CD14-positive monocyte (primary cell): ENCODE data around the gene PSMB5. TPM values are rescaled to one million over a fixed set of nuclear protein-coding genes. Genes with fewer than 3 reads are reported as not detected.
"Not testable (repeated sequence)": the region's sequence is repeated elsewhere in the genome, so short reads cannot be mapped to it uniquely, and the experiment has no call there.

Experiments used
- DNase-seq, 3 donors: peaks; one replicate each; pipeline ENCODE4 v3.0.0-alpha.2; 2011 to 2022
- H2AFZ ChIP-seq: 2 replicates; pipeline ENCODE4 v1.6.0; 2012; ENCODE audit warnings: mild to moderate bottlenecking, low read depth, low read length, inconsistent platforms; ENCODE audit not compliant: insufficient read depth, poor library complexity, severe bottlenecking
- H3K27ac ChIP-seq, 2 donors: 1 replicate in 1 of 2; 2 replicates in 1 of 2; pipeline ENCODE4 v1.5.1; 2012 to 2013; ENCODE audit warnings: low read length in 2 of 2, control low read depth in 1 of 2, inconsistent platforms in 1 of 2, low read depth in 1 of 2, mild to moderate bottlenecking in 1 of 2
- H3K27me3 ChIP-seq, 2 donors: one replicate each; pipeline versions ENCODE4 v1.6.0 to v1.6.1; 2011 to 2013; ENCODE audit warnings: low read length in 2 of 2; ENCODE audit not compliant: control insufficient read depth in 2 of 2, insufficient read depth in 2 of 2
- H3K36me3 ChIP-seq, 2 donors: replicated peaks in 1 of 2; 1 replicate in 1 of 2; 2 replicates in 1 of 2; pipeline versions ENCODE4 v1.5.1 to v1.6.1; 2012 to 2013; ENCODE audit warnings: low read length in 2 of 2, control low read depth in 1 of 2, inconsistent platforms in 1 of 2, mild to moderate bottlenecking in 1 of 2; ENCODE audit not compliant: insufficient read depth in 2 of 2, control insufficient read depth in 1 of 2
- H3K4me1 ChIP-seq, 2 donors: 1 replicate in 1 of 2; 2 replicates in 1 of 2; pipeline versions ENCODE4 v1.5.1 to v1.6.1; 2012 to 2013; ENCODE audit warnings: low read length in 2 of 2, control low read depth in 1 of 2, inconsistent platforms in 1 of 2, mild to moderate bottlenecking in 1 of 2, moderate library complexity in 1 of 2; ENCODE audit not compliant: insufficient read depth in 2 of 2, control insufficient read depth in 1 of 2
- H3K4me2 ChIP-seq: replicated peaks from 2 replicates; pipeline ENCODE3; 2012; ENCODE audit warnings: low read length, moderate library complexity, mild to moderate bottlenecking; ENCODE audit not compliant: poor library complexity, severe bottlenecking; ENCODE audit errors: extremely low read depth
- H3K4me3 ChIP-seq, 3 experiments: fragments of 200-600 bp in 1 of 3; sonication (generic) in 1 of 3; replicated peaks in 1 of 3; 1 replicate in 2 of 3; 2 replicates in 1 of 3; pipeline ENCODE4 v1.5.1; 2011 to 2013; ENCODE audit warnings: low read length in 3 of 3, mild to moderate bottlenecking in 3 of 3, control low read depth in 2 of 3, low read depth in 2 of 3, inconsistent platforms in 1 of 3, moderate library complexity in 1 of 3
- H3K79me2 ChIP-seq: 2 replicates; pipeline ENCODE4 v1.6.0; 2012; ENCODE audit warnings: mild to moderate bottlenecking, control low read depth, inconsistent platforms, low read length, moderate library complexity; ENCODE audit not compliant: insufficient read depth
- H3K9ac ChIP-seq: 2 replicates; pipeline ENCODE4 v1.6.0; 2017; ENCODE audit warnings: low read length, mild to moderate bottlenecking; ENCODE audit not compliant: insufficient read depth, poor library complexity, severe bottlenecking
- H3K9me3 ChIP-seq, 2 donors: replicated peaks in 1 of 2; 1 replicate in 1 of 2; 2 replicates in 1 of 2; pipeline versions ENCODE4 v1.5.1 to v1.6.1; 2012 to 2013; ENCODE audit warnings: low read length in 2 of 2, control low read depth in 1 of 2; ENCODE audit not compliant: control insufficient read depth in 1 of 2, insufficient read depth in 1 of 2
- H4K20me1 ChIP-seq: 2 replicates; pipeline ENCODE4 v1.6.0; 2012; ENCODE audit warnings: mild to moderate bottlenecking, low read length, control low read depth, moderate library complexity; ENCODE audit not compliant: insufficient read depth
- H3K27ac Mint-ChIP-seq, 7 donors: one replicate each; pipeline ENCODE4 v1.8.0; 2020; ENCODE audit warnings: mild to moderate bottlenecking in 7 of 7, mixed read lengths in 7 of 7, moderate library complexity in 6 of 7, inconsistent platforms in 2 of 7
- H3K27me3 Mint-ChIP-seq, 3 donors: one replicate each; pipeline ENCODE4 v1.8.0; 2021 to 2022; ENCODE audit warnings: low read depth in 3 of 3, mild to moderate bottlenecking in 3 of 3, mixed read lengths in 3 of 3, moderate library complexity in 3 of 3, inconsistent platforms in 1 of 3
- H3K36me3 Mint-ChIP-seq, 2 donors: one replicate each; pipeline ENCODE4 v1.8.0; 2020; ENCODE audit warnings: mixed read lengths in 2 of 2, inconsistent platforms in 1 of 2, mild to moderate bottlenecking in 1 of 2
- H3K4me1 Mint-ChIP-seq: one replicate; pipeline ENCODE4 v1.8.0; 2020; ENCODE audit warnings: mild to moderate bottlenecking, mixed read lengths
- H3K4me3 Mint-ChIP-seq, 2 donors: one replicate each; pipeline ENCODE4 v1.8.0; 2020; ENCODE audit warnings: mild to moderate bottlenecking in 2 of 2, mixed read lengths in 2 of 2, moderate library complexity in 1 of 2
- H3K9me3 Mint-ChIP-seq, 7 donors: one replicate each; pipeline ENCODE4 v1.8.0; 2020 to 2022; ENCODE audit warnings: mixed read lengths in 7 of 7, mild to moderate bottlenecking in 6 of 7, moderate library complexity in 6 of 7, inconsistent platforms in 2 of 7
- CTCF ChIP-seq: fragments of 200-600 bp; IDR thresholded peaks from one replicate; pipeline ENCODE4 v1.8.0; 2022; ENCODE audit warnings: antibody characterized with exemption, mild to moderate bottlenecking
- WGBS: methylation state at CpG from one replicate; pipeline ENCODE4 v1.1.5; 2013; ENCODE audit warnings: missing lambda C conversion rate; ENCODE audit not compliant: insufficient coverage; 5-methylcytosine and 5-hydroxymethylcytosine counted together
- intact Hi-C, 2 donors: fragments of 100-400 bp; cut with micrococcal nuclease; formaldehyde crosslinking; loops; one replicate each; pipeline versions ENCODE4 v1.15.0 to v1.15.1; 2023
- polyA plus RNA-seq, 3 donors: library from polyadenylated mRNA; depleted of rRNA in 1 of 3; unstranded in 2 of 3; stranded (reverse) in 1 of 3; fragments of 300-500 nt in 2 of 3; fragments of >200 nt in 1 of 3; fragmentation: Illumina TruSeq in 2 of 3; gene quantifications; 1 replicate in 2 of 3; 2 replicates in 1 of 3; pipeline ENCODE4 v1.2.3, GENCODE V29; 2012 to 2021

PSMB5 gene
- polyA plus RNA-seq, 3 donors = 16.8 to 61.8 (median 57.6) TPM

GRCh38 chr14:23005451-23006187 is 29.1 kb downstream of the PSMB5 start:
- Mint-ChIP-seq H3K4me1 (peaks cover 21% of the 10 kb centered on the region), H3K4me3 (no peak overlapping the region), H3K36me3 (peaks cover 0 to 4% of the 10 kb centered on the region in 2 donors), H3K27me3 (no peaks in the 10 kb centered on the region), H3K27ac (peak overlapping the region in 1 of 7 donors; percentile 68), H3K9me3 (no peaks in the 10 kb centered on the region)
- Histone ChIP-seq H3K36me3 (no peaks in the 10 kb centered on the region), H3K27ac (no peak overlapping the region), H3K4me1 (peaks cover 30 to 40% of the 10 kb centered on the region in 2 donors), H3K4me2 (peak overlapping the region; percentile 88), H3K27me3 (no peaks in the 10 kb centered on the region), H2AFZ (peak overlapping the region; percentile 98), H4K20me1 (no peaks in the 10 kb centered on the region), H3K4me3 (peak overlapping the region in 1 of 3 experiments; percentile 89), H3K9ac (no peak overlapping the region), H3K79me2 (peaks cover 26% of the 10 kb centered on the region), H3K9me3 (no peaks in the 10 kb centered on the region)
- intact Hi-C loops = loop anchor here in 1 of 2 donors (10.0 kb wide), 1 partner anchor 1439 kb away; the partner anchor contains the start of gene SDR39U1
- DNase-seq = no peak
- 50% methylated on average over 1 of the region's 3 CpGs for WGBS
- no peak for TF ChIP-seq CTCF

GRCh38 chr14:23004274-23004673 is 30.4 kb downstream of the PSMB5 start:
- not testable (repeated sequence) for H3K27me3 ChIP-seq, H4K20me1 ChIP-seq, H3K4me3 ChIP-seq, H3K9me3 ChIP-seq, H3K4me2 ChIP-seq, H3K36me3 ChIP-seq, H2AFZ ChIP-seq, H3K27ac ChIP-seq, H3K27me3 Mint-ChIP-seq, DNase-seq, H3K9ac ChIP-seq, H3K4me3 Mint-ChIP-seq, H3K9me3 Mint-ChIP-seq, H3K27ac Mint-ChIP-seq
- intact Hi-C loops = loop anchor here in 1 of 2 donors (10.0 kb wide), 1 partner anchor 1441 kb away; the partner anchor contains the start of gene SDR39U1
- Mint-ChIP-seq H3K36me3 (peaks cover 2 to 11% of the 10 kb centered on the region in 2 donors), H3K4me1 (peaks cover 17% of the 10 kb centered on the region)
- peaks cover 22% of the 10 kb centered on the region for H3K79me2 ChIP-seq
- WGBS = 100% methylated on average over 3 of the region's 4 CpGs
- H3K4me1 ChIP-seq = peaks cover 23 to 32% of the 10 kb centered on the region in 2 donors
